ENCODE measurements around the gene SERPINA4. TPM values are rescaled to one million over a fixed set of nuclear protein-coding genes. Genes with fewer than 3 reads are reported as not detected.

SERPINA4 gene
- total and polyA plus RNA-seq, 2 of the 13 experiments (the other 11 are each of a cell fraction or from before 2014, with no cell fraction given) = 39.1 to 57.8 TPM

DNA sequence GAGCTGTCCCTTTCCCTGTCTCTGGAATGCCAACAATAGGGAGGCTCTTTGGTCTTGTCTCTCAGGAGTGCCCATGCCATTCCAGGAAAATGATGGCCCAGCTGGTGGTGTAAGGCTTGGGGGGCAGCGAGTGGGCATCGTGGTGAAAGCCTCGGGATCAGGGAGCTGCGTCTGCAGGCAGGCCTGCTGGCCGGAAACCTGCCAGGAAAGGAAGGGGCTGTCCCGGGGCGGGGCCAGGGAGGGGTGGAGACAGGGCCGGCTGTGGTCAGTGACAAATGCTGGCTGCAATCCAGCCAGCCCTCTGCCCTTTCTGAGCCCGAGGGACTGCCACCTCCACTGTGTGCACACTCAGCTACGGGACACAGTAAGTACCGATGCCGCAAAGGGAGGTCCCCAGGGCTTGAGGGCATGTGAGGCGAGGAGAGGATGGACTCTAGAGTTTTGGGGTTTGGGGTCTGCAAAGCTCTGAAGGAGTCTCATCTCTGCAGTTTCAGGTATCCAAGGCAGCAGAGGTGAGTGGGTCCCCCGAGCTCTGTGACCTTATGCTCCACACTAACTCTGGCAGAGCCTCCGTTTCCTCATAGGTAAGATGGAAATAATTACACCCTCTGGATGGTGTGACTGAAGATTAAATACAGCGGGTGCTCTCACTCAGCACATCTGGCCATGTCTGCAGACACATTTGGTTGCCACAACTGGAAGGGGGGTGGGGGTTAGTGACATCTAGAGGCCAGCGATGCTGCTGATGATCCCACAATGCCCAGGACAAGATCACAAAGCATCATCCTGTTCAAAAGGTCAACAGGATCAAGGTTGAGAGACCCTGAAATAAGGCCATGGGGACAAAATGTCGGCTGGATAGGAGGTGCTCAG, 20.1 kb downstream of the SERPINA4 start, which contains the start of gene SERPINA5 (continued):
- TF ChIP-seq, protein P1, sequence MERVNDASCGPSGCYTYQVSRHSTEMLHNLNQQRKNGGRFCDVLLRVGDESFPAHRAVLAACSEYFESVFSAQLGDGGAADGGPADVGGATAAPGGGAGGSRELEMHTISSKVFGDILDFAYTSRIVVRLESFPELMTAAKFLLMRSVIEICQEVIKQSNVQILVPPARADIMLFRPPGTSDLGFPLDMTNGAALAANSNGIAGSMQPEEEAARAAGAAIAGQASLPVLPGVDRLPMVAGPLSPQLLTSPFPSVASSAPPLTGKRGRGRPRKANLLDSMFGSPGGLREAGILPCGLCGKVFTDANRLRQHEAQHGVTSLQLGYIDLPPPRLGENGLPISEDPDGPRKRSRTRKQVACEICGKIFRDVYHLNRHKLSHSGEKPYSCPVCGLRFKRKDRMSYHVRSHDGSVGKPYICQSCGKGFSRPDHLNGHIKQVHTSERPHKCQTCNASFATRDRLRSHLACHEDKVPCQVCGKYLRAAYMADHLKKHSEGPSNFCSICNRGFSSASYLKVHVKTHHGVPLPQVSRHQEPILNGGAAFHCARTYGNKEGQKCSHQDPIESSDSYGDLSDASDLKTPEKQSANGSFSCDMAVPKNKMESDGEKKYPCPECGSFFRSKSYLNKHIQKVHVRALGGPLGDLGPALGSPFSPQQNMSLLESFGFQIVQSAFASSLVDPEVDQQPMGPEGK (CRISPR knock-in tag; IDR thresholded peaks at IDR 0.05) = peak; percentile 28; the same call in 1 of the 2 replicates
- TF ChIP-seq ZNF616 (CRISPR knock-in tag; IDR thresholded peaks at IDR 0.05; ENCODE audit: low read depth) (peak; percentile 83), ZFY (CRISPR knock-in tag; IDR thresholded peaks at IDR 0.05) (peak; percentile 72), IRF2 (CRISPR knock-in tag; IDR thresholded peaks at IDR 0.05) (peak; percentile 9; the same call in 1 of the 2 replicates), POLR2G (IDR thresholded peaks at IDR 0.05; ENCODE audit: low read depth, low read length) (peak; percentile 86), PHB2 (IDR thresholded peaks at IDR 0.05; ENCODE audit: partially characterized antibody) (no peak), KMT2B (CRISPR knock-in tag; IDR thresholded peaks at IDR 0.05) (0 out of 2 replicates have a peak, but pooled peaks have one; percentile 42), STAT6 (CRISPR knock-in tag; IDR thresholded peaks at IDR 0.05; ENCODE audit: borderline replicate concordance) (no peak), SIN3A (IDR thresholded peaks at IDR 0.05; ENCODE audit: borderline replicate concordance, low read depth, low read length) (0 out of 2 replicates have a peak, but pooled peaks have one; percentile 51), ZFP91 (CRISPR knock-in tag; IDR thresholded peaks at IDR 0.05; ENCODE audit: borderline replicate concordance) (peak; percentile 57; the same call in 1 of the 2 replicates), NRL (CRISPR knock-in tag; IDR thresholded peaks at IDR 0.05; ENCODE audit: borderline replicate concordance) (0 out of 2 replicates have a peak, but pooled peaks have one; percentile 41), YY1 (IDR thresholded peaks at IDR 0.05; ENCODE audit: insufficient read depth, insufficient replicate concordance, low read depth, low read length) (peak; percentile 26), ZNF580 (CRISPR knock-in tag; IDR thresholded peaks at IDR 0.05; ENCODE audit: borderline replicate concordance, low read depth) (peak; percentile 67; the same call in 1 of the 2 replicates), ZKSCAN5 (CRISPR knock-in tag; IDR thresholded peaks at IDR 0.05) (0 out of 2 replicates have a peak, but pooled peaks have one; percentile 41), TP53 (CRISPR knock-in tag; conservative IDR thresholded peaks at IDR 0.05) (0 out of 2 replicates have a peak, but pooled peaks have one; percentile 7), HES4 (CRISPR knock-in tag; IDR thresholded peaks at IDR 0.05; ENCODE audit: borderline replicate concordance) (0 out of 2 replicates have a peak, but pooled peaks have one; percentile 70), RBFOX2 (IDR thresholded peaks at IDR 0.05; ENCODE audit: low read depth, low read length) (peak; percentile 51; the same call in 1 of the 2 replicates), TBX3 (IDR thresholded peaks at IDR 0.05; ENCODE audit: borderline replicate concordance) (peak; percentile 8; the same call in 1 of the 2 replicates), IRX3 (CRISPR knock-in tag; IDR thresholded peaks at IDR 0.05; ENCODE audit: borderline replicate concordance, low read depth) (peak; percentile 52; the same call in 1 of the 2 replicates)

Data from HepG2 (cell line).